ENCODE results near the gene DNAI1.

- TF ChIP-seq ZNF565 (CRISPR knock-in tag; conservative IDR thresholded peaks at IDR 0.05; ENCODE audit: low read depth): no peak
- TF ChIP-seq TCF4 (CRISPR knock-in tag; IDR thresholded peaks at IDR 0.05; ENCODE audit: borderline replicate concordance): no peak
- no peak for TF ChIP-seq TSHZ2 (CRISPR knock-in tag; IDR thresholded peaks at IDR 0.05)
- TF ChIP-seq PPARA (CRISPR knock-in tag; IDR thresholded peaks at IDR 0.05; ENCODE audit: borderline replicate concordance): no peak
- TF ChIP-seq CREB5 (CRISPR knock-in tag; IDR thresholded peaks at IDR 0.05; ENCODE audit: low read depth): no peak
- TF ChIP-seq ZFP30 (CRISPR knock-in tag; IDR thresholded peaks at IDR 0.05): no peak
- TF ChIP-seq PATZ1 (CRISPR knock-in tag; IDR thresholded peaks at IDR 0.05; ENCODE audit: borderline replicate concordance): no peak
- TF ChIP-seq TOX (CRISPR knock-in tag; IDR thresholded peaks at IDR 0.05; ENCODE audit: borderline replicate concordance): no peak
- no peak for TF ChIP-seq ZFP3 (CRISPR knock-in tag; IDR thresholded peaks at IDR 0.05)
These were observed 100.5 kb downstream of the DNAI1 start for GRCh38 chr9:34558919-34559623.

All from SK-N-SH treated with all-trans-retinoic acid at 6 μM for 48 hours (cell line).